A673 (cell line): ENCODE measurements around the gene CREB5. TPM values are rescaled to one million over a fixed set of nuclear protein-coding genes. Genes with fewer than 3 reads are reported as not detected.

Source experiments
- BruUV-seq: library from RNA; stranded (reverse); fragments of 400-500 nt; replicated peaks from 2 replicates; lab custom pipeline; 2021; lab: Mats Ljungman, UMichigan
- CTCF ChIA-PET: fragments of 300-600 bp; sonication (Branson Sonifier 250); formaldehyde crosslinking; loops from one replicate; lab custom pipeline; 2022; ENCODE audit warnings: antibody characterized with exemption; lab: Charles Lee
- POLR2A ChIA-PET: fragments of 300-600 bp; sonication (Branson Sonifier 250); formaldehyde crosslinking; loops from one replicate; lab custom pipeline; 2022; ENCODE audit warnings: antibody characterized with exemption; ENCODE audit not compliant: low non-redundant PET; lab: Charles Lee
- DNase-seq: peaks from one replicate; pipeline ENCODE4 v3.0.0-alpha.2; 2015; ENCODE audit warnings: low spot score
- H3K27ac ChIP-seq: fragments of 200-600 bp; sonication (generic); 2 replicates; pipeline ENCODE4 v1.5.1; 2016; ENCODE audit warnings: mixed run types, low read depth, mild to moderate bottlenecking, mixed read lengths, antibody characterized with exemption, low read length; ENCODE audit not compliant: poor library complexity, severe bottlenecking
- H3K27me3 ChIP-seq: fragments of 200-600 bp; sonication (generic); replicated peaks from 2 replicates; pipeline ENCODE4 v1.6.1; 2017; ENCODE audit warnings: mixed run types, low read depth, mild to moderate bottlenecking, mixed read lengths, antibody characterized with exemption, low read length; ENCODE audit not compliant: insufficient read depth, poor library complexity
- H3K36me3 ChIP-seq: fragments of 200-600 bp; sonication (generic); 2 replicates; pipeline ENCODE4 v1.6.1; 2016; ENCODE audit warnings: mixed run types, mild to moderate bottlenecking, mixed read lengths, antibody characterized with exemption, low read length; ENCODE audit not compliant: insufficient read depth, poor library complexity, severe bottlenecking
- H3K4me1 ChIP-seq: fragments of 200-600 bp; sonication (generic); 2 replicates; pipeline ENCODE4 v1.6.1; 2017; ENCODE audit warnings: mixed run types, mild to moderate bottlenecking, mixed read lengths, antibody characterized with exemption, low read length; ENCODE audit not compliant: insufficient read depth, poor library complexity, severe bottlenecking
- H3K4me3 ChIP-seq: fragments of 200-600 bp; sonication (generic); 2 replicates; pipeline ENCODE4 v1.5.1; 2016; ENCODE audit warnings: low read depth, mixed run types, mild to moderate bottlenecking, mixed read lengths, low read length; ENCODE audit not compliant: poor library complexity, severe bottlenecking
- H3K9me3 ChIP-seq: fragments of 200-600 bp; sonication (generic); 2 replicates; pipeline ENCODE4 v1.6.1; 2016; ENCODE audit warnings: mixed run types, low read depth, mild to moderate bottlenecking, mixed read lengths, antibody characterized with exemption, low read length; ENCODE audit not compliant: poor library complexity, severe bottlenecking
- EZH2 ChIP-seq: fragments of 200-600 bp; sonication (generic); IDR thresholded peaks from 2 replicates; pipeline ENCODE4 v1.6.1; 2017; ENCODE audit warnings: borderline replicate concordance, low read depth, mild to moderate bottlenecking, mixed read lengths, antibody characterized with exemption, low read length; ENCODE audit not compliant: poor library complexity, severe bottlenecking
- intact Hi-C: fragments of 100-400 bp; cut with micrococcal nuclease; formaldehyde crosslinking; loops from one replicate; pipeline ENCODE4 v1.10.0; 2022; ENCODE audit not compliant: unreplicated experiment
- total RNA-seq: library from RNA; stranded (reverse); gene quantifications from 2 replicates; pipeline ENCODE4 v1.2.3, GENCODE V29; 2021
- TF ChIP-seq, protein P1 (sequence below): fragments of 300-800, 200-600 bp; sonication (generic); conservative IDR thresholded peaks from 2 replicates; pipeline ENCODE4 v1.5.1; 2017; ENCODE audit warnings: low read depth, mild to moderate bottlenecking, antibody characterized with exemption, low read length, moderate library complexity, mixed read lengths

The CREB5 gene
- total RNA-seq, 1 experiment from 2014 or later = 10.3 TPM

DNA sequence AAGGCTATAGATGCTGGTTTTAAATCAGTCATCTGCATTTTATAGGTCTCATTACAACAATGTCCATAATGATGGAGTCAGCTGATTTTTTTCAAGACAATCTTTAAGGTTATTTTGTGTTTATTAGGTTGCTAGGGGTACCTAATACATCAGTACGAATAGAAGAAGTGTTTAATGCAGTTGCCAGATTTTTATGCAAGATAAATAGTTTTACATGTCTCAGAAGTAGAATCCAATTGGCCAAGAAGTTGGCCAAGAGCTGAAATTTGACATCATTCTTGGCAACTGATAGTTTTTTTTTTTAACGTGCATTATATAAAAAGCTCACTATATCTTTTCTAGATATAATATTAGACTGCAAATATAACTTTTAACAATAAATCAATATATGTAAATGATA, 337.3 kb downstream of the CREB5 start:
- no TSS peak for BruUV-seq
- Histone ChIP-seq H3K36me3 (no peaks in the 10 kb centered on the region), H3K27me3 (no peaks in the 10 kb centered on the region), H3K27ac (no peak overlapping the region), H3K9me3 (no peaks in the 10 kb centered on the region), H3K4me3 (no peak overlapping the region), H3K4me1 (no peaks in the 10 kb centered on the region)
- TF ChIP-seq, protein P1, sequence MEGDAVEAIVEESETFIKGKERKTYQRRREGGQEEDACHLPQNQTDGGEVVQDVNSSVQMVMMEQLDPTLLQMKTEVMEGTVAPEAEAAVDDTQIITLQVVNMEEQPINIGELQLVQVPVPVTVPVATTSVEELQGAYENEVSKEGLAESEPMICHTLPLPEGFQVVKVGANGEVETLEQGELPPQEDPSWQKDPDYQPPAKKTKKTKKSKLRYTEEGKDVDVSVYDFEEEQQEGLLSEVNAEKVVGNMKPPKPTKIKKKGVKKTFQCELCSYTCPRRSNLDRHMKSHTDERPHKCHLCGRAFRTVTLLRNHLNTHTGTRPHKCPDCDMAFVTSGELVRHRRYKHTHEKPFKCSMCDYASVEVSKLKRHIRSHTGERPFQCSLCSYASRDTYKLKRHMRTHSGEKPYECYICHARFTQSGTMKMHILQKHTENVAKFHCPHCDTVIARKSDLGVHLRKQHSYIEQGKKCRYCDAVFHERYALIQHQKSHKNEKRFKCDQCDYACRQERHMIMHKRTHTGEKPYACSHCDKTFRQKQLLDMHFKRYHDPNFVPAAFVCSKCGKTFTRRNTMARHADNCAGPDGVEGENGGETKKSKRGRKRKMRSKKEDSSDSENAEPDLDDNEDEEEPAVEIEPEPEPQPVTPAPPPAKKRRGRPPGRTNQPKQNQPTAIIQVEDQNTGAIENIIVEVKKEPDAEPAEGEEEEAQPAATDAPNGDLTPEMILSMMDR = no peak
- TF ChIP-seq EZH2 = no peak
- POLR2A ChIA-PET = no interaction called here
- CTCF ChIA-PET = no interaction called here
- intact Hi-C loops = no loop called here
- no peak for DNase-seq

DNA sequence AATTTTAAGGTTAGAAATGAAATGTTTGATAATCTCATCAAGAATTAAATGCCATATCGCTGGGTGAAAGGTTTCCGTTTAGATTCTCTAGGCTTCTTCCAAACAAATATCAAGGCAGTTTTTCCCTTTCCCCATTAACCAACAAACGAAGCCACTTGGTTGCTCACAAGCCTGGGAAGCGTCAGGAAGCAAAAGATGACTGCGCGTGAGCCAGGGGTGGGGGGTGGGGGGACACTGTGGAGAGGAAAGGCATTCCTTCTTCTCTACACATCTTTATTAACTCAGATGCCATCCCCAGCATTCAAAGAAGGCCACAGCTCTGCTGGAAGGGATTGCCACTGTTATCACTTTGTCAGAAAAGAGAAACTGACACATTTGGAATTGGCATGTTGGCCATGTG, 338.7 kb downstream of the CREB5 start:
- intact Hi-C loops = no loop called here
- no peak for DNase-seq
- Histone ChIP-seq H3K27ac (no peak overlapping the region), H3K4me3 (no peak overlapping the region), H3K27me3 (no peaks in the 10 kb centered on the region), H3K4me1 (no peaks in the 10 kb centered on the region), H3K36me3 (no peaks in the 10 kb centered on the region), H3K9me3 (no peaks in the 10 kb centered on the region)
- POLR2A ChIA-PET = no interaction called here
- BruUV-seq = no TSS peak
- no peak for TF ChIP-seq EZH2
- TF ChIP-seq, protein P1 = no peak
- CTCF ChIA-PET = no interaction called here

DNA sequence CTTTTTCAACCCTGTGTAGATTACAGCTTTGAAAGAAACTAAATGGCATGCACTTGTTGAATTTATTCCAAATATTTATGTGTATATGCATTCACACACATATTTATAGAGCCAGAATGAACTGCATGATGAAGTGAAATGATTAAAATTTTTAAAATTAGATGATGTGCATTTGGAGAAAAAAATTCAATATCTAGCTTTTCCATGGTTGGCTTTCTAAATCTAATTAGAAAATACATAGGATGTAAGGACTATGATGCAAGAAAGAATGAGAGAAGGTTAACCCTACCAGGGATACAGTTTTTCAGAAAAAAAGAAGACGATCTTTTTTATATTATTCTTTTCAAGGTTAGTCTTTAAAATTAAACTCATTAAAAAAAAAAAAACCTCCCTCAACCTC, 341.3 kb downstream of the CREB5 start:
- no peaks in the 10 kb centered on the region for H3K4me1 ChIP-seq
- intact Hi-C loops = no loop called here
- no peaks in the 10 kb centered on the region for H3K9me3 ChIP-seq
- H3K36me3 ChIP-seq = no peaks in the 10 kb centered on the region
- TF ChIP-seq, protein P1 = no peak
- no peak for TF ChIP-seq EZH2
- DNase-seq = no peak
- no peak overlapping the region for H3K4me3 ChIP-seq
- POLR2A ChIA-PET = no interaction called here
- H3K27ac ChIP-seq = no peak overlapping the region
- BruUV-seq = no TSS peak
- CTCF ChIA-PET = no interaction called here
- no peaks in the 10 kb centered on the region for H3K27me3 ChIP-seq
